Ecto neural progenitor cell (in vitro differentiated cells): Measurements from ENCODE around the gene RIN3.
A peak's percentile ranks its signal among the peaks of the same experiment; 100 is the strongest.
"Not testable (repeated sequence)": the region's sequence is repeated elsewhere in the genome, so short reads cannot be mapped to it uniquely, and the experiment has no call there.

Source experiments
- DNase-seq: peaks from one replicate; pipeline ENCODE4 v3.0.0-alpha.2; 2018; ENCODE audit warnings: low spot score

Gene RIN3

GRCh38 chr14:92630367-92630766 lies 116.8 kb downstream of the RIN3 start:
- DNase-seq, result no peak

DNA sequence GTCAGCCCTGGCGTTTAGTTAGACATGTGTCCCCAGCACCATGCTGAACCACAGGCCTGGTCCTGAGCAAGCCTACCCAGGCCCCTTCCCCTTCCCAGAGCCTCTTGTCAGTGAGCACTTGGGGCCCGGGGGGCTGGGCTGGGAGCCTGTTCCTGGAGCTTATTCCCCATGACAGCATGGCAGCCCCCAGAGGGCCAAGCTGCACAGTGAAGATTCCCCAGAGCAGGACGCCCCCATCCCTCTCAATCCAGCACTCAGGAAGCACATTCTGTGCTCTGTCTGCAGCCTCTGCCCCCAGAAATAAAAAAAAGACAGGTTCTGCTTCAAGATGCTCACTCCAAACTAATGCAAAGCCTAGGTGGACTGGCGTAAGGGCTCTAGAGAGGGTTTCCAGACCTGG lies 117.5 kb downstream of the RIN3 start:
- DNase-seq, result no peak

- no peak for DNase-seq
These were observed 119.1 kb downstream of the RIN3 start for GRCh38 chr14:92632546-92633273.

- no peak for DNase-seq
These were observed 119.7 kb downstream of the RIN3 start for GRCh38 chr14:92633274-92633616.

DNA sequence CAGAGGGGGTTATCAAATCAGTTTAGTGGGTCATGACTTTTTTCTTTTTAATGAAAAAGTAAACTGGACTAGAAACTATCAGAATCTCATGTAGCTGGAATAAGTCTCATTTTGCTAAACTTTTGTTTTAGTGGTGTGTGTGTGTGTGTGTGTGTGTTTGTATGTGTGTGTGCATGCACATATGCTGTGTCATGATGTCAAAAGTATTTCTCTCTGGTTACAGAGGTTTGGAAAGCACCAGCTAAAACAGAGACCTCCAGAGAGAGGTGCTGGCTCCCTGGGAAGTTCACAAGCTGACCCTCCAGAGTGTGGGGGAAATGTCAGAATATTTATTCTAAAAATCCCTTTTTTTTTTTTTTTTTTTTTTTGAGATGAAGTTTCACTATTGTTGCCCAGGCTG lies 120.1 kb downstream of the RIN3 start:
- DNase-seq, result no peak

- DNase-seq, result no peak
These were observed 121.5 kb downstream of the RIN3 start for GRCh38 chr14:92635031-92635430.

DNA sequence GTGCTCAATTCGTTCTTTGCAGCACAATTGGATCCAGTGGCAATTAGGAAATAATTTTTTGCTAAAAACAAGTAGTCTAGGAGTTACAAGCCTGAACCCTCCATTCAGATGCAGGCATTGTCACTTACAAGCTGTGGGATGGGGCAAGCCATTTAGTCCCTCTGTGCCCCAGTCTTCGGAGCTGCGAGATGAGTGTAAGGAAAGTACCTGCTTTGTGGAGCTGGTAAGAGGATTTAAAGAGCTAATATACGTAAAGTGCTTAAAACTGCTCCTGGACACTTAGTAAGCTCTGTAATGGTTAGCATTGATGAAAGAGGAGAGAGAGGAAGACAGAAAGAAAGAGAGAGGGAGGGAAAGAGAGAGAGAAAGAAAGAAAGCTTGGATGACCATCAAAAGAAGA lies 122.3 kb downstream of the RIN3 start:
- no peak for DNase-seq

- DNase-seq, result peak; percentile 67
These were observed 123.6 kb downstream of the RIN3 start for GRCh38 chr14:92637228-92637627.

GRCh38 chr14:92637864-92638263 lies 124.3 kb downstream of the RIN3 start:
- DNase-seq, result no peak

GRCh38 chr14:92638266-92638665 lies 124.7 kb downstream of the RIN3 start:
- no peak for DNase-seq

GRCh38 chr14:92638904-92639303 lies 125.3 kb downstream of the RIN3 start:
- DNase-seq, result no peak

DNA sequence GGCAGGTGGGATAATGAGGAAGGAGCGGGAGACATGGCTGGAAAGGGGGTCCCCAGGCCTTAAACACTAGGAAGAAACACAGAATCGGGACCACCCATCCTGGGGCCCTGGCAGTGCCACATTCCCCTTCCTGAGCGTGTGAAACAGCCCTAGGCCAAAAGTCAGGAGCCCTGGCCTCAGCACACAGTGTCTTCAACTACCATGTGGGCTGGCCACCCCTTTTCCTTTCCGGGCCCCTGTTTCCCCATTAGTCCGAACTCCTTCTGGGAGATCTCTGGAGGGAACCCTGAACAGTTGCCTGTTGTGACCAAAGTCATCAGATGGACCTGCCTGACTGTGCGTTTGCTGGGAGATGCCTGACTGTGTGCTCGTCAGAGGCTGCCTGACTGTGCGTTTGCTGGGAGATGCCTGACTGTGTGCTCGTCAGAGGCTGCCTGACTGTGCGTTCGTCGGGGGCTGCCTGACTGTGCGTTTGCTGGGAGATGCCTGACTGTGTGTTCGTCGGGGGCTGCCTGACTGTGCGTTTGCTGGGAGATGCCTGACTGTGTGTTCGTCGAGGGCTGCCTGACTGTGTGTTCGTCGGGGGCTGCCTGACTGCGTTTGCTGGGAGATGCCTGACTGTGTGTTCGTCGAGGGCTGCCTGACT lies 126.0 kb downstream of the RIN3 start:
- not testable (repeated sequence) for DNase-seq

DNA sequence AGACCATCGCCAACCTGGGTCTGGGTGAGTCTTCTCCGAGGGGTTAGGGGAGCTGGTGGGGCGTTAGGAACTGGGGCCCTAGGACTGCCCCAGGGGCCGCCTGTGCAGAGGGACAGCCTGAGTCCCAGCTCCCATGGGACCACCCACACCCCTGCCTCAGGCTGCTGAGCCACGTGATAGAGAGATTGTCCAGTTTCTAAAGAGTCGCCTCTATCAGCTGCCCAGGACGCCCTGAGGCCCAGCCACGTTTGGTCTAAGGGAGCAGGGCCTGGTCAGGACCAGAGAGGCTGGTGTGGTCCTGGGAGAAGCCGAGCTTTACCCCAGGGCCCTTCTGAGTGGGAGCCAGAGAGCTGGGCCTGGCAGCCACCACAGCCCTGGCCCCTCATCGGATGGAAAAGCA lies 127.7 kb downstream of the RIN3 start:
- no peak for DNase-seq

- no peak for DNase-seq
These were observed 130.8 kb downstream of the RIN3 start for GRCh38 chr14:92644171-92644969.

DNA sequence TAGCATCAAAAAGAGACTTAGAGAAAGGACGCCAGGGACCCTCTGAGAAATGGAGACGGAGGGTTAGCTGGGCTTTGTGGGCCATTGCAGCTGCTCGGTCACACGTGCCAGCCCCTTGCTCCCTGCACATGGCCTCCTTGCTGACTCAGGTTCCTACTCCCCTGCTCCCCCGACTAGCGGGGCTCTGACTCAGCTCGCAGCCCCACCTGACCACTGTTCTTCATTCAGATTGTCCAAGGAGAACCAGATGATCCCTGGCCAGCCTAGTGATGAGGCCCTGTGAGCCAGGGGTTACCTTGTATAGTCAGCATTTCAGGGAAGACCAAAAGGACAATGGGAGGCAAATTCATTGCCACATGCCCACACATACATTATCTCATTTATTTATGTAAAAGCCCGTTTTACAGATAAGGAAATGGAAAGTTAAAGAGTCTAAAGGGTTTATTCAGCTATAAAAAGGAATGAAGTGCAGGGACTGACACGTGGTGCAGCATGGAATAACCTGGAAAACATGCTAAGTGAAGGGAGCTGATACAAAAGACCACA lies 131.5 kb downstream of the RIN3 start:
- no peak for DNase-seq

DNA sequence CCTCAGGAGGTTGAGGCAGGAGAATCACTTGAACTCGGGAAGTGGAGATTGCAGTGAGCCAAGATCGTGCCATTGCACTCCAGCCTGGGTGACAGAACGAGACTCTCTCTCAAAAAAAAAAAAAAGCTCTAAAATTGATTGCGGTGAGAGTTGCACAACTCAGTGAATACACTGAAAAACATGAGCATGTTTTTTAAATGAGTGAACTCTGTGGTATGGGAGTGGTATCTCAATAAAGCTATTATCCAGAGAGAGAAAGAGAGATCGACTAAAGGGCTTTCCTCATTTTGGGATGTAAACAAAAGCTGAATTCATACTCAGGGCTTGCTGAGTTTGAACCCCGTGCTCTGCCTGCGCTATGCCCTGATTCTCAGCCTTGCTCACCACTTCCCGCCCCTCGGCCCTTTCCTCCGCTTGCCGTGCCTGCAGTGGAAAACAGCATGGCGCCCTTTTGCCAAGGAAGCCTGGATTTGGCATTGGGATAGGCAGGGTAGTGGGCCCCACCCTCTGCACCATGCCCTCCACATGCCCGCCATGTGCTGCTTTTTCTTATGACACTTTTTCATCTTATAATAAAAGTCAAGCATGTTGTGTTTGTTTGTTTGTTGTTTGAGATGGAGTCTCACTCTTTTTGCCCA lies 132.4 kb downstream of the RIN3 start:
- no peak for DNase-seq

GRCh38 chr14:92646952-92647796 lies 133.6 kb downstream of the RIN3 start:
- no peak for DNase-seq

- DNase-seq, result no peak
These were observed 134.3 kb downstream of the RIN3 start for GRCh38 chr14:92647797-92648279.

DNA sequence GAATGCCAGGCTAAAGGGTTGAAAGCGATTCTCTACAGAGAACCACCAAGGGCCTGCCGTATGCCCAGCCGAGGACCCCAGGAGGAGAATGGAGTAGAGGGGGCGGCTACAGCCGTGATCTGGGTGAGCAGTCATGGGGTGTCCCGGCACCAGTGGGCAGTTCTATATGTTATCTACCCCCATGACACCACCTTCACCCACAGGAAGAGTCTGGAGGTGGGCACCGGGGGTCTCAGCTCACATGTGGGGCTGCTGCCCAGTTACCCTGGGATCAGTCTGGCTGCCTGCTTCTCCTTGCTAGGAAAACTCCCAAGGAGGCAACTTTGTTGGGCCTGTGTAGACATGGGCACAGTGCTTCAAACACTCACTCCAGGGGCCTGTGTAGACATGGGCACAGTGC lies 135.5 kb downstream of the RIN3 start:
- DNase-seq, result no peak

DNA sequence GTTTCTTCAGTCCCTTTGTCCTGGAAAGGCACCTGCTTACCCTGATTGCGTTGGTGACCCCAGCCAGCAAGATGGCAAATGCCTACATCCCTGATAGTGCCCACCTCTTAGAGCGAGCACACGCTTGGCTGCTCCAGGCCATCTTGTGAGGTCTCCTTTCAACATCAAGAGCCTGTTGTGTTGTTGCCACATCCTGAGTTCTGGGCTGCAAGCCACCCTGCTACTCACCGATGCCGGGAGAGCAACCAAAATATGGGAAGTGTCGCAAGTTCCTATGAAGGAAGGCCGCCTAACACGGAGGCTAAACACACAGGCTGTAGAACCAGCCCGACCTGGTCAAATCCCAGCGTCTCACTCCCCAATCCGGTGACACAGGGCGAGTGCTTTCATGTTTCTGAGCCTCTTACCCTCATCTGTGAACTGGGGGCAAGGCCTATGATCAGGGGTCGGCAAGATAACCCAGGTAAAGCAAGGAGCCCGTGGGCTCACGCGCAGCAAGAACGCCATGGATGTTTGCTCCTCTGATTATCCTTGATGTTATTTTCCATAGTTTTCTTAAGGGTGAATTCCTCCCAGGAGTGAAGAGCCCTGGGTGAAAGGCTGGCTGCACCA lies 136.5 kb downstream of the RIN3 start:
- no peak for DNase-seq

DNA sequence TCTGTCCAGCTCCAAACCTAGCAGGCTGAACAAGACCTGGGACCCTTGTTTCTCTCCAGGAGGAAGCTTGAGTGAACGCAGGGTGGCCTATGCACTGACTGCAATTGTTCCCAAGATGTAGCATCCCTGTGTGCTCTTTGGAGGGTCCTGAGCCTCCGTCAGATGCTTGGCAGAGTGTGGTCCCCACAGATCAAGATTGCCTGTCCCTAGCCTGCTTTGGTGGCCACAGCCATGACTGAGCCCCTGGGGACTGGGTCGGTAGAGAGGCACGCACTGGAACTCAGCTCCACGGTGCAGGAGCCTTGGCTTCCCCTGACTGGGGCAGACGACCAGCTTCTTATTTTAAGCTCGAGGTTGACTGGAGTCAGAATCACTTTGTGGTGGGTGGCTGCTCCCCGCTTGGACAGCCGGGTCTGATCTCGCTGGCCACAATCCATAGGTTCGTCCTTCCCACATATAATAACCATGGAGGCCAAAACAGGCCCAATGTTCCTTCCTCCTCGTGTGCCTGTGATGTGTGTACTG lies 137.1 kb downstream of the RIN3 start:
- DNase-seq, result no peak
